B cell (primary cell): ENCODE results near the gene KRT84. TPM values are rescaled to one million over a fixed set of nuclear protein-coding genes. Genes with fewer than 3 reads are reported as not detected.

ENCODE experiments used
- ATAC-seq: fragments of 200-7000 bp; cut with Tn5 transposase; one replicate; pipeline ENCODE4 v1.10.0; 2021; ENCODE audit warnings: low read depth, mild to moderate bottlenecking, moderate number of reproducible peaks, moderate library complexity
- CTCF ChIA-PET: fragments of 350-600 bp; sonication (Branson Sonifier 250); formaldehyde crosslinking; loops from one replicate; lab custom pipeline; 2021; ENCODE audit warnings: antibody characterized with exemption, inconsistent platforms; lab: Charles Lee
- POLR2A ChIA-PET: fragments of 350-600 bp; sonication (Branson Sonifier 250); formaldehyde crosslinking; loops from one replicate; lab custom pipeline; 2021; ENCODE audit warnings: antibody characterized with exemption; lab: Charles Lee
- DNase-seq: peaks from one replicate; pipeline ENCODE4 v3.0.0; 2013
- H2AFZ ChIP-seq: 2 replicates; pipeline ENCODE4 v1.6.1; 2012; ENCODE audit warnings: mild to moderate bottlenecking, low read depth, low read length; ENCODE audit not compliant: insufficient read depth, poor library complexity, severe bottlenecking
- H3K27ac ChIP-seq, 2 donors: 1 replicate in 1 of 2; 2 replicates in 1 of 2; pipeline ENCODE4 v1.5.1; 2012 to 2013; ENCODE audit warnings: low read length in 2 of 2, mild to moderate bottlenecking in 2 of 2, moderate library complexity in 1 of 2
- H3K27me3 ChIP-seq, 4 experiments: fragments of 200-600 bp in 1 of 4; sonication (generic) in 1 of 4; replicated peaks in 1 of 4; 1 replicate in 2 of 4; 2 replicates in 2 of 4; pipeline versions ENCODE4 v1.6.1 to v1.7.0; 2013 to 2016; ENCODE audit warnings: low read length in 3 of 4, mild to moderate bottlenecking in 2 of 4, mixed read lengths in 1 of 4, moderate library complexity in 1 of 4; ENCODE audit not compliant: insufficient read depth in 4 of 4, control insufficient read depth in 3 of 4; ENCODE audit errors: control extremely low read depth in 1 of 4
- H3K36me3 ChIP-seq, 2 experiments: replicated peaks in 1 of 2; 1 replicate in 1 of 2; 2 replicates in 1 of 2; pipeline versions ENCODE4 v1.6.1 to v1.7.1; 2013; ENCODE audit warnings: low read length in 1 of 2; ENCODE audit not compliant: insufficient read depth in 2 of 2, control insufficient read depth in 1 of 2; ENCODE audit errors: control extremely low read depth in 1 of 2, extremely low read depth in 1 of 2
- H3K4me1 ChIP-seq, 2 donors: fragments of 200-600 bp in 1 of 2; sonication (generic) in 1 of 2; 1 replicate in 1 of 2; 2 replicates in 1 of 2; pipeline versions ENCODE4 v1.5.1 to v1.6.1; 2013 to 2017; ENCODE audit warnings: low read length in 2 of 2; ENCODE audit not compliant: control insufficient read depth in 2 of 2, insufficient read depth in 2 of 2
- H3K4me2 ChIP-seq: replicated peaks from 2 replicates; pipeline ENCODE3; 2012; ENCODE audit warnings: mild to moderate bottlenecking, low read depth, low read length; ENCODE audit not compliant: poor library complexity, severe bottlenecking
- H3K4me3 ChIP-seq, 5 experiments: fragments of 200-600 bp in 1 of 5; sonication (generic) in 1 of 5; 1 replicate in 3 of 5; 2 replicates in 2 of 5; pipeline versions ENCODE4 v1.5.1 to v1.7.0; 2011 to 2016; ENCODE audit warnings: low read length in 4 of 5, mild to moderate bottlenecking in 4 of 5, low read depth in 2 of 5, control low read depth in 1 of 5, moderate library complexity in 1 of 5; ENCODE audit not compliant: insufficient read depth in 1 of 5; ENCODE audit errors: control extremely low read depth in 1 of 5, extremely low read depth in 1 of 5
- H3K79me2 ChIP-seq: fragments of 200-600 bp; sonication (generic); one replicate; pipeline ENCODE4 v1.6.0; 2016; ENCODE audit warnings: low read length; ENCODE audit not compliant: control insufficient read depth, insufficient read depth
- H3K9ac ChIP-seq: fragments of 200-600 bp; sonication (generic); 2 replicates; pipeline ENCODE4 v1.6.1; 2017; ENCODE audit warnings: mild to moderate bottlenecking, low read length, moderate library complexity
- H3K9me3 ChIP-seq, 3 donors: one replicate each; pipeline versions ENCODE4 v1.6.1 to v1.7.1; 2013; ENCODE audit warnings: low read length in 2 of 3; ENCODE audit not compliant: control insufficient read depth in 2 of 3, insufficient read depth in 1 of 3; ENCODE audit errors: control extremely low read depth in 1 of 3
- H4K20me1 ChIP-seq: 2 replicates; pipeline ENCODE4 v1.6.0; 2012; ENCODE audit warnings: mild to moderate bottlenecking, low read length; ENCODE audit not compliant: insufficient read depth, control insufficient read depth, poor library complexity, severe bottlenecking
- H3K27ac Mint-ChIP-seq: one replicate; pipeline ENCODE4 v1.8.0; 2021; ENCODE audit warnings: mixed read lengths
- H3K27me3 Mint-ChIP-seq: one replicate; pipeline ENCODE4 v1.8.0; 2021; ENCODE audit warnings: mixed read lengths
- H3K4me1 Mint-ChIP-seq: one replicate; pipeline ENCODE4 v1.8.0; 2021; ENCODE audit warnings: mixed read lengths
- H3K4me3 Mint-ChIP-seq: one replicate; pipeline ENCODE4 v1.8.0; 2021; ENCODE audit warnings: mixed read lengths
- H3K9me3 Mint-ChIP-seq: one replicate; pipeline ENCODE4 v1.8.0; 2022; ENCODE audit warnings: mixed read lengths; ENCODE audit not compliant: insufficient read depth
- EZH2 ChIP-seq: IDR thresholded peaks from 2 replicates; pipeline ENCODE4 v1.6.1; 2012; ENCODE audit warnings: borderline replicate concordance, low read depth, mild to moderate bottlenecking, moderate library complexity, low read length; ENCODE audit not compliant: insufficient read depth, poor library complexity, severe bottlenecking
- WGBS: methylation state at CpG from one replicate; pipeline ENCODE4 v1.1.5; 2013; ENCODE audit warnings: missing lambda C conversion rate; ENCODE audit not compliant: insufficient coverage; 5-methylcytosine and 5-hydroxymethylcytosine counted together
- intact Hi-C: fragments of 100-400 bp; cut with micrococcal nuclease; formaldehyde crosslinking; loops from one replicate; pipeline ENCODE4 v1.10.0; 2022
- polyA plus RNA-seq: library from polyadenylated mRNA; depleted of rRNA; stranded (reverse); fragments of >200 nt; gene quantifications from 2 replicates; pipeline ENCODE4 v1.2.3, GENCODE V29; 2012
- total RNA-seq, 2 donors: library from RNA; stranded (reverse); fragments of 120-200 nt in 1 of 2; gene quantifications; 1 replicate in 1 of 2; 2 replicates in 1 of 2; pipeline versions ENCODE4 v1.2.3 to v1.2.4, GENCODE V29; 2013 to 2022
- TF ChIP-seq, protein P1 (sequence below): fragments of 200-600 bp; IDR thresholded peaks from one replicate; pipeline ENCODE4 v1.8.0; 2022; ENCODE audit warnings: antibody characterized with exemption, mild to moderate bottlenecking

The KRT84 gene
- total and polyA plus RNA-seq, 2 donors (not counting 1 experiment from before 2014, with no cell fraction given), result not detected

GRCh38 chr12:52358575-52359350 lies 26.7 kb downstream of the KRT84 start:
- Mint-ChIP-seq H3K27me3 (peaks cover 15% of the 10 kb centered on the region), H3K9me3 (no peaks in the 10 kb centered on the region), H3K4me3 (peak overlapping the region; percentile 57), H3K4me1 (peaks cover 27% of the 10 kb centered on the region), H3K27ac (peak overlapping the region; percentile 32)
- peak; percentile 90 for ATAC-seq
- H3K4me3 ChIP-seq, result no peak overlapping the region
- no peaks in the 10 kb centered on the region for H3K27me3 ChIP-seq
- H3K9me3 ChIP-seq, result no peaks in the 10 kb centered on the region
- no peak overlapping the region for H3K27ac ChIP-seq
- POLR2A ChIA-PET, result no interaction called here
- 33% methylated on average over 3 of the region's 5 CpGs for WGBS
- TF ChIP-seq EZH2, result no peak
- TF ChIP-seq, protein P1, sequence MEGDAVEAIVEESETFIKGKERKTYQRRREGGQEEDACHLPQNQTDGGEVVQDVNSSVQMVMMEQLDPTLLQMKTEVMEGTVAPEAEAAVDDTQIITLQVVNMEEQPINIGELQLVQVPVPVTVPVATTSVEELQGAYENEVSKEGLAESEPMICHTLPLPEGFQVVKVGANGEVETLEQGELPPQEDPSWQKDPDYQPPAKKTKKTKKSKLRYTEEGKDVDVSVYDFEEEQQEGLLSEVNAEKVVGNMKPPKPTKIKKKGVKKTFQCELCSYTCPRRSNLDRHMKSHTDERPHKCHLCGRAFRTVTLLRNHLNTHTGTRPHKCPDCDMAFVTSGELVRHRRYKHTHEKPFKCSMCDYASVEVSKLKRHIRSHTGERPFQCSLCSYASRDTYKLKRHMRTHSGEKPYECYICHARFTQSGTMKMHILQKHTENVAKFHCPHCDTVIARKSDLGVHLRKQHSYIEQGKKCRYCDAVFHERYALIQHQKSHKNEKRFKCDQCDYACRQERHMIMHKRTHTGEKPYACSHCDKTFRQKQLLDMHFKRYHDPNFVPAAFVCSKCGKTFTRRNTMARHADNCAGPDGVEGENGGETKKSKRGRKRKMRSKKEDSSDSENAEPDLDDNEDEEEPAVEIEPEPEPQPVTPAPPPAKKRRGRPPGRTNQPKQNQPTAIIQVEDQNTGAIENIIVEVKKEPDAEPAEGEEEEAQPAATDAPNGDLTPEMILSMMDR, result no peak
- CTCF ChIA-PET, result interaction anchor here (0.6 to 1.6 kb wide), 3 partner anchors 14 to 230 kb away, joined by 3 read pairs; no protein-coding TSS in a partner anchor
- DNase-seq, result peak; percentile 59
- no peaks in the 10 kb centered on the region for H4K20me1 ChIP-seq
- intact Hi-C loops, result loop anchor here (1.0 kb wide), 1 partner anchor 31 kb away; no protein-coding TSS in a partner anchor
- no peaks in the 10 kb centered on the region for H3K36me3 ChIP-seq
- H3K4me1 ChIP-seq, result peaks cover 20 to 21% of the 10 kb centered on the region in 2 donors
- peak overlapping the region; percentile 64 for H3K4me2 ChIP-seq
- H3K9ac ChIP-seq, result no peak overlapping the region
- no peaks in the 10 kb centered on the region for H3K79me2 ChIP-seq
- peak overlapping the region; percentile 43 for H2AFZ ChIP-seq
